Left forelimb (tissue), 1 donor: ENCODE data around the gene TMED10.

Source experiments
- DNase-seq: peaks from one replicate; pipeline ENCODE4 v3.0.0-alpha.2; 2018; ENCODE audit warnings: low spot score

Gene TMED10

GRCh38 chr14:75176142-75176820, at the start of gene TMED10:
Gene TMED10 (minus strand): TSS chr14:75176612. CDS start chr14:75176579, 33 bp downstream.
- peak; percentile 91 for DNase-seq

GRCh38 chr14:75224561-75224960, 48.1 kb upstream of the TMED10 start:
- DNase-seq: no peak

GRCh38 chr14:75223664-75224154, 47.3 kb upstream of the TMED10 start:
- DNase-seq: no peak

GRCh38 chr14:75222208-75222701, 45.8 kb upstream of the TMED10 start:
- no peak for DNase-seq

GRCh38 chr14:75221797-75222196, 45.4 kb upstream of the TMED10 start:
- no peak for DNase-seq

GRCh38 chr14:75220156-75220555, 43.7 kb upstream of the TMED10 start:
- DNase-seq: no peak

GRCh38 chr14:75217508-75218206, 41.2 kb upstream of the TMED10 start:
- no peak for DNase-seq

GRCh38 chr14:75216427-75217006, 40.1 kb upstream of the TMED10 start:
- DNase-seq: no peak

- no peak for DNase-seq
Observed at GRCh38 chr14:75215520-75215919, 39.1 kb upstream of the TMED10 start.

- no peak for DNase-seq
Observed at GRCh38 chr14:75214558-75214957, 38.1 kb upstream of the TMED10 start.

- no peak for DNase-seq
Observed at GRCh38 chr14:75213172-75213571, 36.8 kb upstream of the TMED10 start.

- no peak for DNase-seq
Observed at GRCh38 chr14:75208843-75209242, 32.4 kb upstream of the TMED10 start.

GRCh38 chr14:75206190-75206589, 29.8 kb upstream of the TMED10 start:
- DNase-seq: no peak

GRCh38 chr14:75205591-75205990, 29.2 kb upstream of the TMED10 start:
- no peak for DNase-seq

GRCh38 chr14:75204116-75204515, 27.7 kb upstream of the TMED10 start:
- no peak for DNase-seq

GRCh38 chr14:75202657-75203056, 26.2 kb upstream of the TMED10 start:
- no peak for DNase-seq

- no peak for DNase-seq
Observed at GRCh38 chr14:75201087-75201486, 24.7 kb upstream of the TMED10 start.

GRCh38 chr14:75200451-75200850, 24.0 kb upstream of the TMED10 start:
- DNase-seq: no peak

- no peak for DNase-seq
Observed at GRCh38 chr14:75198291-75198933, 22.0 kb upstream of the TMED10 start.

GRCh38 chr14:75197338-75197737, 20.9 kb upstream of the TMED10 start:
- DNase-seq: no peak

- DNase-seq: no peak
Observed at GRCh38 chr14:75196468-75196867, 20.1 kb upstream of the TMED10 start.

GRCh38 chr14:75196064-75196463, 19.7 kb upstream of the TMED10 start:
- DNase-seq: no peak
